Measurements from ENCODE around the gene MYDGF.

DNA sequence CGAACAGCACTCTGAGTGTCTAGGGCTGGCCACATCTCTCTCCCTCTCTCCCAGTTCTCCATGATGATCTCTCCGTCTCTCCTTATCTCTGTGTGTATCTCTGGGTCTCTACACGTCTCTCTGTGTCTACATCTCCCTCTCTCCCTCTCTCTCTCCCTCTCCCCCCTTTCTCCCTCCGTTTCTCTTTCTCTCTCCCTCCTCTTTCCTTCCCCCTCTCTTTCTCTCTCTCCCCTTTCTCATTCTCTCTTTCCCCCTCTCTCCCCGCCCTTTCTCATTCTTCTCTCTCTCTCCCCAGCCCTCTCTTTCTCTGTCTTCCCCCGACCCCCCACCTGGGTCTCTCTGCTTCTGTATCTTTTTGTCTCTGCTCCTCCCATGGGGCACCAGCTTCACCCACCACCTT lies 52.1 kb downstream of the MYDGF start:
- TF ChIP-seq, protein P1, sequence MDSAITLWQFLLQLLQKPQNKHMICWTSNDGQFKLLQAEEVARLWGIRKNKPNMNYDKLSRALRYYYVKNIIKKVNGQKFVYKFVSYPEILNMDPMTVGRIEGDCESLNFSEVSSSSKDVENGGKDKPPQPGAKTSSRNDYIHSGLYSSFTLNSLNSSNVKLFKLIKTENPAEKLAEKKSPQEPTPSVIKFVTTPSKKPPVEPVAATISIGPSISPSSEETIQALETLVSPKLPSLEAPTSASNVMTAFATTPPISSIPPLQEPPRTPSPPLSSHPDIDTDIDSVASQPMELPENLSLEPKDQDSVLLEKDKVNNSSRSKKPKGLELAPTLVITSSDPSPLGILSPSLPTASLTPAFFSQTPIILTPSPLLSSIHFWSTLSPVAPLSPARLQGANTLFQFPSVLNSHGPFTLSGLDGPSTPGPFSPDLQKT (IDR thresholded peaks at IDR 0.05; ENCODE audit: borderline replicate concordance, low read depth, low read length), result no peak
- TF ChIP-seq FEZF1 (tag by site-specific recombination; IDR thresholded peaks at IDR 0.05) (no peak), ZNF792 (tag by site-specific recombination; IDR thresholded peaks at IDR 0.05) (no peak)
- TF ChIP-seq, protein P2, sequence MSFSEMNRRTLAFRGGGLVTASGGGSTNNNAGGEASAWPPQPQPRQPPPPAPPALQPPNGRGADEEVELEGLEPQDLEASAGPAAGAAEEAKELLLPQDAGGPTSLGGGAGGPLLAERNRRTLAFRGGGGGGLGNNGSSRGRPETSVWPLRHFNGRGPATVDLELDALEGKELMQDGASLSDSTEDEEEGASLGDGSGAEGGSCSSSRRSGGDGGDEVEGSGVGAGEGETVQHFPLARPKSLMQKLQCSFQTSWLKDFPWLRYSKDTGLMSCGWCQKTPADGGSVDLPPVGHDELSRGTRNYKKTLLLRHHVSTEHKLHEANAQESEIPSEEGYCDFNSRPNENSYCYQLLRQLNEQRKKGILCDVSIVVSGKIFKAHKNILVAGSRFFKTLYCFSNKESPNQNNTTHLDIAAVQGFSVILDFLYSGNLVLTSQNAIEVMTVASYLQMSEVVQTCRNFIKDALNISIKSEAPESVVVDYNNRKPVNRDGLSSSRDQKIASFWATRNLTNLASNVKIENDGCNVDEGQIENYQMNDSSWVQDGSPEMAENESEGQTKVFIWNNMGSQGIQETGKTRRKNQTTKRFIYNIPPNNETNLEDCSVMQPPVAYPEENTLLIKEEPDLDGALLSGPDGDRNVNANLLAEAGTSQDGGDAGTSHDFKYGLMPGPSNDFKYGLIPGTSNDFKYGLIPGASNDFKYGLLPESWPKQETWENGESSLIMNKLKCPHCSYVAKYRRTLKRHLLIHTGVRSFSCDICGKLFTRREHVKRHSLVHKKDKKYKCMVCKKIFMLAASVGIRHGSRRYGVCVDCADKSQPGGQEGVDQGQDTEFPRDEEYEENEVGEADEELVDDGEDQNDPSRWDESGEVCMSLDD (tag by site-specific recombination; IDR thresholded peaks at IDR 0.05), result no peak
- TF ChIP-seq, protein P3, sequence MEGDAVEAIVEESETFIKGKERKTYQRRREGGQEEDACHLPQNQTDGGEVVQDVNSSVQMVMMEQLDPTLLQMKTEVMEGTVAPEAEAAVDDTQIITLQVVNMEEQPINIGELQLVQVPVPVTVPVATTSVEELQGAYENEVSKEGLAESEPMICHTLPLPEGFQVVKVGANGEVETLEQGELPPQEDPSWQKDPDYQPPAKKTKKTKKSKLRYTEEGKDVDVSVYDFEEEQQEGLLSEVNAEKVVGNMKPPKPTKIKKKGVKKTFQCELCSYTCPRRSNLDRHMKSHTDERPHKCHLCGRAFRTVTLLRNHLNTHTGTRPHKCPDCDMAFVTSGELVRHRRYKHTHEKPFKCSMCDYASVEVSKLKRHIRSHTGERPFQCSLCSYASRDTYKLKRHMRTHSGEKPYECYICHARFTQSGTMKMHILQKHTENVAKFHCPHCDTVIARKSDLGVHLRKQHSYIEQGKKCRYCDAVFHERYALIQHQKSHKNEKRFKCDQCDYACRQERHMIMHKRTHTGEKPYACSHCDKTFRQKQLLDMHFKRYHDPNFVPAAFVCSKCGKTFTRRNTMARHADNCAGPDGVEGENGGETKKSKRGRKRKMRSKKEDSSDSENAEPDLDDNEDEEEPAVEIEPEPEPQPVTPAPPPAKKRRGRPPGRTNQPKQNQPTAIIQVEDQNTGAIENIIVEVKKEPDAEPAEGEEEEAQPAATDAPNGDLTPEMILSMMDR (tag by site-specific recombination; IDR thresholded peaks at IDR 0.05), result no peak
